NB4 (cell line): ENCODE data around the gene NDUFAF8.

Experiments used
- DNase-seq: peaks from one replicate; pipeline ENCODE4 v3.0.0; 2010; ENCODE audit warnings: low read depth
- H3K4me3 ChIP-seq: one replicate; pipeline ENCODE4 v1.5.1; 2011; ENCODE audit warnings: mild to moderate bottlenecking, low read depth, low read length, moderate library complexity
- MAX ChIP-seq: IDR thresholded peaks from 2 replicates; pipeline ENCODE4 v1.6.1; 2011; ENCODE audit warnings: low read depth, low read length
- MYC ChIP-seq: IDR thresholded peaks from 2 replicates; pipeline ENCODE4 v1.6.1; 2011; ENCODE audit warnings: low read depth, low read length
- POLR2A ChIP-seq: IDR thresholded peaks from 2 replicates; pipeline ENCODE4 v1.6.1; 2011; ENCODE audit warnings: mild to moderate bottlenecking; ENCODE audit not compliant: insufficient read length; ENCODE audit errors: extremely low read depth
- TF ChIP-seq, protein P1 (sequence below): IDR thresholded peaks from one replicate; pipeline ENCODE4 v1.5.1; 2012; ENCODE audit warnings: low read depth, low read length

Gene NDUFAF8

DNA sequence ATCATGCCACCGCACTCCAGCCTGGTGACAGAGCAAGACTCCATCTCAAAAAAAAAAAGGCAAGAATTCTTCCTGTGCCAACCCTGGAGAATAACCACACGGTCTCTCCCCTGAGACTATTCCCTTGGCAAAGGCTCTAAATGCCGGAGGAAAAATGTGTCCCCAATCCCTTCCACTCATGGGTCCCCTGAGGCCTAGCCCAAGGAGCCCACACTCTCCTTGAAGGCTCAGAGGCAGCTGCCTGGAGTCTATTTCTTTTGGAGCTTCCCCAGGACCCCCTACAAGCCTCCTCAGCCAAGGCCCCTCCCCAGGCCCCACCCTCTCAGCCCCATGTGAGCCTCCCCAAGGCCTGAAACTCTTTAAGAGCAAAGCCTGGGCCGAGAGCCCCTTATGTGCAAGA, 33.0 kb upstream of the NDUFAF8 start:
- TF ChIP-seq, protein P1, sequence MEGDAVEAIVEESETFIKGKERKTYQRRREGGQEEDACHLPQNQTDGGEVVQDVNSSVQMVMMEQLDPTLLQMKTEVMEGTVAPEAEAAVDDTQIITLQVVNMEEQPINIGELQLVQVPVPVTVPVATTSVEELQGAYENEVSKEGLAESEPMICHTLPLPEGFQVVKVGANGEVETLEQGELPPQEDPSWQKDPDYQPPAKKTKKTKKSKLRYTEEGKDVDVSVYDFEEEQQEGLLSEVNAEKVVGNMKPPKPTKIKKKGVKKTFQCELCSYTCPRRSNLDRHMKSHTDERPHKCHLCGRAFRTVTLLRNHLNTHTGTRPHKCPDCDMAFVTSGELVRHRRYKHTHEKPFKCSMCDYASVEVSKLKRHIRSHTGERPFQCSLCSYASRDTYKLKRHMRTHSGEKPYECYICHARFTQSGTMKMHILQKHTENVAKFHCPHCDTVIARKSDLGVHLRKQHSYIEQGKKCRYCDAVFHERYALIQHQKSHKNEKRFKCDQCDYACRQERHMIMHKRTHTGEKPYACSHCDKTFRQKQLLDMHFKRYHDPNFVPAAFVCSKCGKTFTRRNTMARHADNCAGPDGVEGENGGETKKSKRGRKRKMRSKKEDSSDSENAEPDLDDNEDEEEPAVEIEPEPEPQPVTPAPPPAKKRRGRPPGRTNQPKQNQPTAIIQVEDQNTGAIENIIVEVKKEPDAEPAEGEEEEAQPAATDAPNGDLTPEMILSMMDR, result no peak
- TF ChIP-seq MYC (no peak), POLR2A (no peak), MAX (no peak)
- H3K4me3 ChIP-seq, result no peak overlapping the region
- DNase-seq, result no peak

DNA sequence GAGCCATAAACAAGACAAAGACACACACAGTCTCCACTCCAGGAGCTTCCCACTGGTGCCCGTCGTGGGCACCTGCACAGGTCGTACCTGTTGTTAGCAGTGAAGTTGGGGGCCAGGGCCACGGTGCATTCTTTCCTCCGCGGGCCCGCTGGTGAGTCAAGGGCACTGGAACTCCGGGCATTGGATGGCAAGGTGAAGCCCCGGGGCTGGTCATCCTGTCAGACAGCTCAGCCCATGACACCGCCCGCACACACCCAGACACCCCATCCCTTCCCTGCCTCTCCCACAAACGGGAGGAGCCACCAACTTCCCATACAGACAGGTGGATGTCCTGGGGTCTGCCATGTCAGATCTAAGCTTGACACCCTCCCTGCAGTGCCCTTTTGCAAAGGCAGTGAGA, 32.5 kb upstream of the NDUFAF8 start:
- no peak for TF ChIP-seq MYC
- no peak for TF ChIP-seq MAX
- TF ChIP-seq, protein P1, result no peak
- TF ChIP-seq POLR2A, result no peak
- DNase-seq, result no peak
- no peak overlapping the region for H3K4me3 ChIP-seq

DNA sequence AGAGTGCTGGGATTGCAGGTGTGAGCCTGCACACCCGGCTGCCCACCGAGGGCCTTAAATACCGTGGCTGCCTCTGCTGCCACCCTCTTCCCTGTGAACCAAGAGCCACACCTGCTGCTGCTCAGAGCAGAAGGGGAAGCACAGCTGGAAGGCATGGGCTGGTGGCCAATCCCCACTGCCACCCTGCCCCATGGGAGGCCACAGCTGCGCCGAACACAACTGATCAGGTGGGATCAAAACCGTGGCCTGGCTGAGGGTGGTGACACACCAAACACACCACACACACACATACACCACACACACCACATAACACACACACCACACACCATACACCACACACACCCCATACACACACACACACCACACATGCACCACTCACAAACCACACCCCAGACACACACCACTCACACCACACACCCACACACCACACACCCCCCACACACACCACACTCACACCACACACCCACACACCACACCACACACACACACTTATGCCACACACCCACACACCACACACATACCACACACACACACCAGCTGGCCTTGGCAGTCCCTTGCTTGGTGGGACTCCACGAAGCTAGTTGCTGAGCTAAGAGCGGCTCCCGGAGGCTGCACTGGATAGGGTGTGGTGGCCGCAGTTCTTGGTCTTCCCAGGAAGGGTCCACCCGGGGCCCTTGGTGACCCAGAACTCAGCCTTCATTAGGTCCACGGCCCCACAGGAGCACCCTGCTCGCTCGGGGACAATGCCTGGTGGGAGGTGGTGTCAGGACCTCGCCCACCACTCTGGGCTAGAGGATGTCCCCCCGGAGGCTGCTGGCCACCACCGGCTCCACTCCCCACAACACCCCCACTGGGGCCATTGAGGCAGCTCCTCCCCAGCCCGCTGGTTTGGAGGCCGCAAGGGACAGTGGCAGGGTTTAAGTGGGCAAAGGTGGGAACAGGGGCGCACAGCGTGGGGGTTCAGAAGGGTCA, 31.2 kb upstream of the NDUFAF8 start:
- peak; percentile 39 for DNase-seq
- no peak overlapping the region for H3K4me3 ChIP-seq
- no peak for TF ChIP-seq POLR2A
- no peak for TF ChIP-seq MAX
- TF ChIP-seq, protein P1, result no peak
- TF ChIP-seq MYC, result no peak

DNA sequence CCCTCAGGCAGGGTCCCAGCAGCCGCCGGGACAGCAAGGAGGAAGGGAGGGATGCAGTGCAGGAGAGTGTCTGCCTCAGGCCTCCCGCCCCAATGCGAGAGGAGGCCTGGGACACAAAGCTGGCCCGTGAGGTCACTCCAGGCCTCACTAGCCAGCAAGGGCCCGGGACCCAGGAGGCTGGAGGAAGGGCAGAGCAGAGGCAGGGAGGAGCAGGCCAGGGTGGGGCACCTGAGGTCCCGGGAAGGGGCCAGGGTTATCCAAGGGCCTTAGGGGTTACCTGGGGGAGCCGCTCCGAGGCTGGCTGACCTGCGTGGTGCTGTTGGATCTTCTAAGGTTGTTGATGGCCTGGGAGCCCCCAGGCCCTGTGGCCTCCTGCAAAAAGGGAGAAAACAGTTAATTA, 30.5 kb upstream of the NDUFAF8 start:
- H3K4me3 ChIP-seq, result no peak overlapping the region
- DNase-seq, result no peak
- TF ChIP-seq MYC, result no peak
- TF ChIP-seq MAX, result no peak
- no peak for TF ChIP-seq POLR2A
- TF ChIP-seq, protein P1, result no peak

DNA sequence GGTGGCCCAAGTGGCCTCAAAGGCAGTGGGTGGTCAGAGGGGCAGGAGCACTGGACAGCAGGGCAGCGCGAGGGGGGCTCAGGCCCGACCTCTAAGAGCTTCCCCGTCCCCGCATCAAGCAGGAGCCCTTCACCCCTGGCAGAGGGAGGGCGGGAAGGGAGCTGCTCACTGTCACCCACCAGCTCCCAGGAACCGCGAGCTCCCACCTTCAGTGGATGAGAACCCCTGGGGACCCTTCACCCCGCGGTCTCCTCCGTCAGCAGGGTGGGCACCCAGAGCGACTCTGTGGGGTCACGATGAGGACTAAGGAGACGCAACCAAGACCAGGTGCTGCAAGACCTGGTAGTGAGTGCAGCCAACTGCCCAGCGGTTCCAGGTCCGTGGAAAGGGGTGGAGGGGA, 30.0 kb upstream of the NDUFAF8 start:
- DNase-seq, result no peak
- no peak for TF ChIP-seq MAX
- TF ChIP-seq POLR2A, result no peak
- TF ChIP-seq, protein P1, result no peak
- no peak for TF ChIP-seq MYC
- H3K4me3 ChIP-seq, result no peak overlapping the region
